ENCODE results near the gene CSNK1A1.

DNA sequence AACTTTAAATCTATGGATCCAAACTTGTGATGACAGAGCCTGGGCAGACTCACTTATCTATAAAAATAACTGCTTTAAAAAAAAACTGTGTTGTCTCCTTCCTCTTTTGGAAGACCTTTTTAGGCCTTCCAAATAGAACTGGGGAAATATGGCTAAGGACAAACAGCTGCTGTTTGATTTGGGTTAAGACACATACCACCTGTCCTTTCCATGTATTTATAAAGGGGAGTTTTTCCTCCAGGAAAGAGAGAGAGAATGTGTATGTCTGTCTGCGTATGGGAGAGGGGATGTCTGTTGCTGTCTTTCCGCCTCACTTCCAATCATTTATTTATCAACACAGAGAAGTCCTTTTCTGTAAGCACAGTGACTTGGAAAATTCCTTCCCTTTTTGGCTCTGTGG is 32.9 kb upstream of the CSNK1A1 start:
- TF ChIP-seq, protein P1, sequence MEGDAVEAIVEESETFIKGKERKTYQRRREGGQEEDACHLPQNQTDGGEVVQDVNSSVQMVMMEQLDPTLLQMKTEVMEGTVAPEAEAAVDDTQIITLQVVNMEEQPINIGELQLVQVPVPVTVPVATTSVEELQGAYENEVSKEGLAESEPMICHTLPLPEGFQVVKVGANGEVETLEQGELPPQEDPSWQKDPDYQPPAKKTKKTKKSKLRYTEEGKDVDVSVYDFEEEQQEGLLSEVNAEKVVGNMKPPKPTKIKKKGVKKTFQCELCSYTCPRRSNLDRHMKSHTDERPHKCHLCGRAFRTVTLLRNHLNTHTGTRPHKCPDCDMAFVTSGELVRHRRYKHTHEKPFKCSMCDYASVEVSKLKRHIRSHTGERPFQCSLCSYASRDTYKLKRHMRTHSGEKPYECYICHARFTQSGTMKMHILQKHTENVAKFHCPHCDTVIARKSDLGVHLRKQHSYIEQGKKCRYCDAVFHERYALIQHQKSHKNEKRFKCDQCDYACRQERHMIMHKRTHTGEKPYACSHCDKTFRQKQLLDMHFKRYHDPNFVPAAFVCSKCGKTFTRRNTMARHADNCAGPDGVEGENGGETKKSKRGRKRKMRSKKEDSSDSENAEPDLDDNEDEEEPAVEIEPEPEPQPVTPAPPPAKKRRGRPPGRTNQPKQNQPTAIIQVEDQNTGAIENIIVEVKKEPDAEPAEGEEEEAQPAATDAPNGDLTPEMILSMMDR (IDR thresholded peaks at IDR 0.05; ENCODE audit: poor library complexity), result no peak
- TF ChIP-seq EZH2 (IDR thresholded peaks at IDR 0.05; ENCODE audit: borderline replicate concordance), result no peak
